HTR-8/SVneo (cell line): ENCODE measurements around the gene VMAC.
A peak's percentile ranks its signal among the peaks of the same experiment; 100 is the strongest.
"Not testable (repeated sequence)": the region's sequence is repeated elsewhere in the genome, so short reads cannot be mapped to it uniquely, and the experiment has no call there.

Experiments
- DNase-seq: peaks from one replicate; pipeline ENCODE4 v3.0.0; 2011; ENCODE audit warnings: low spot score, mixed read lengths; ENCODE audit not compliant: insufficient read length
- FAIRE-seq: peaks from 2 replicates; lab custom pipeline; 2011; peaks lifted over from hg19 to GRCh38; lab: Jason Lieb, UNC

VMAC gene, protein sequence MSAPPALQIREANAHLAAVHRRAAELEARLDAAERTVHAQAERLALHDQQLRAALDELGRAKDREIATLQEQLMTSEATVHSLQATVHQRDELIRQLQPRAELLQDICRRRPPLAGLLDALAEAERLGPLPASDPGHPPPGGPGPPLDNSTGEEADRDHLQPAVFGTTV

DNA sequence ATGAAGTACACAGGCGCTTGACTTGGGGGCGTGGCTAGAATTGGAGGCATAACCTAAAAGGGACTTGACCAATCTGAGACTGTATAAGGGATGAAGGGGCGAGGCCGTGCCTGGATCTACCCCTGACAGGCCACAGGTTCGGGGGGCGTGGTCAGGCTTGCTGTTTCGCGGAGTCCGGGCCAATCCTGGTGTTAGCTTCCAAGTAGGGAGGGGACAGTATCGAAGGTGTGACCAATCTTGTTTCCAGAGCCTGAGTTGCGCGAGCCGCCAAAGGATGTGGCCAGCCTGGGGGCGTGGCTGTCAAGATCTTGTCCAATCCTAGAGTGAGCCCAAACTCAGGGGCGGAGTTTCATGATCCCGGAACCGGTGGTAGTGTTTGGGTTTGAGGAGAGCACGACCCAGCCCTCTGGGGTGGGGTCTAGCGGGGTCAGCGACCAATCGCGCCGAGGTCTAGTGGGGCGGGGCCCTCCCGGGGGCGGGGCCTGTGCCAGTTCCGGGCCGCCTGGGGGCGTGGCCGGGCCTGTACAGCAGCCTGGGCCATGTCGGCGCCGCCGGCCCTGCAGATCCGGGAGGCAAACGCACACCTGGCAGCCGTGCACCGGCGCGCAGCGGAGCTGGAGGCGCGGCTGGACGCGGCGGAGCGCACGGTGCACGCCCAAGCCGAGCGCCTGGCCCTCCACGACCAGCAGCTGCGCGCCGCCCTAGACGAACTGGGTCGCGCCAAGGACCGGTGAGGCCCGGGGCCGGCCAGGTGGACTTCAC is at the start of gene VMAC:
Gene VMAC (plus strand): TSS at position 521 of the 762 bp plus-strand sequence. CDS start 19 bp downstream, at position 540.
- peak; percentile 97 for DNase-seq
- peak; percentile 91 for FAIRE-seq

DNA sequence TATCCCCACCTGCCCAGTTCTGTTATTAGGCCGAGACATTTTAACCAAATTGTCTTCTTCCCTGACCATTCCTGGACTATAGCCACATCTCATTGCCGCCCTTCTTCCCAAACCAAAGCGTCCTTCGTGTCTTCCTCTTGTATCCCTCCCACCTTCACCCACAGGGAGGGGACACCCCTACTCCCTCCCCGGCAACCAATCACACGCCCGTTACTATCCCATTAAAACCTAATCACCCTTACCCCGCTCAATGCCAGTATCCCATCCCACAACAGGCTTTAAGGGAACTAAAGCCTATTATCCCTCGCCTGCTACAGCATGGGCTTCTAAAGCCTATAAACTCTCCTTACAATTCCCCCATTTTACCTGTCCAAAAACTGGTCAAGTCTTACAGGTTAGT is 49.5 kb upstream of the VMAC start:
- FAIRE-seq, DNase-seq: not testable (repeated sequence)

DNA sequence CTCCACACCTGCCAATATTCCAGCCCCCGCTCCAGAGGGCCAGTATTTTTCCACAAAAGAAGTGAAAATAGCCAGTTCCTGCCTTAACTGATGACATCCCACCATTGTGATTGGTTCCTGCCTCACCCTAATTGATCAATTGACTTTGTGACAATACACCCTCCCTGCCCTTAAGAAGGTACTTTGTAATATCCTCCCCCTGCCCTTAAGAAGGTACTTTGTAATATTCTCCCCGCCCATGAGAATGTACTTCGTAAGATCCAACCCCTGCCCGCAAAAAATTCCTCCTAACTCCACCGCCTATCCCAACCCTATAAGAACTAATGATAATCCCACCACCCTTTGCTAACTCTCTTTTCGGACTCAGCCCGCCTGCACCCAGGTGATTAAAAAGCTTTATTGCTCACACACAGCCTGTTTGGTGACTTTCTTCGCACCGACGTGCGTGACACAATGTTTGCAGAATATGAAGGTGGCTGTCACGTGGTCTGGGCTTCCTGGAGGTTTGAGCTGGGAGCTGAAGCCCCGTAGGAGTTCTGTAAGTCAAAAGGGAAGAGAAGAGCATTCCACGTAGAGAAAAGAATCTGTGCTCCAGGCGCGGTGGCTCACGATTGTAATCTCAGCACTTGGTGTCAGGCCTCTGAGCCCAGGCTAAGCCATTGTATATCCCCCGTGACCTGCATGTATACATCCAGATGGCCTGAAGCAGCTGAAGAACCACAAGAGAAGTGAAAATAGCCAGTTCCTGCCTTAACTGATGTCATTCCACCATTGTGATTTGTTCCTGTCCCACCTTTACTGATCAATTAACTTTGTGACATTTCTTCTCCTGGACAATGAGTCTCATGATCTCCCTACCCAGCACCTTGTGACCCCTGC is 47.2 kb upstream of the VMAC start:
- DNase-seq (no peak), FAIRE-seq (no peak)

DNA sequence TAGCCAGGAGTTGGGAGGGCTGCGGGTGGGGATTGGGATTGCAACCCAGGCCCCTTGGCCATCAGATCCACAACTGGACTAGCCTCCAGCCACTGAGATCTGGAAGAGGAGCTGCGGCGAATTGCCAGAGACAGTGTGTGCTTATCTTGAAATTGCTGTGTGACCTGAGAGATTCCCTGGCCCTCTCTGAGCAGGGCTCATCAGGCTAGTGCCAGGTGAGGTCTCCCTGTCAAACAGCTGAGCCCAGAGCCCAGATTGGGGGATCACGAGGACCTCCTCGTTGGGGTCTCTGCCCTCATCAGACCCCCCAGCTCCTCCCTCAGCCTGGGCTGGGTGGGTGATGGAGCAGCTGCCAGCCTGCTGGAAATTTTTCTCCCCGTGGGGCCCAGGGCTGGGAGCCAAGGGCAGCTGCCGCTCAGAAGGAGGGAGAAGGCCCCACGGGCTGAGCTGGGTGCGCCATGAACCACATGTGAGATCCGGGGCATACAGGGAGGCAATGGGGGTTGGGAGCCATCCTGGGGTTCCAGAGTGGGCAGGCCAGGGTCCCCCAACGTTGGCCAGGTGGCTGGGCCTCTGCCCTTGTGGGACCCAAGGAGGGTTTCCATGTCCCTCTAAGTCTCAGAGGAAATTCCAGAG is 41.5 kb upstream of the VMAC start:
- no peak for FAIRE-seq
- no peak for DNase-seq

DNA sequence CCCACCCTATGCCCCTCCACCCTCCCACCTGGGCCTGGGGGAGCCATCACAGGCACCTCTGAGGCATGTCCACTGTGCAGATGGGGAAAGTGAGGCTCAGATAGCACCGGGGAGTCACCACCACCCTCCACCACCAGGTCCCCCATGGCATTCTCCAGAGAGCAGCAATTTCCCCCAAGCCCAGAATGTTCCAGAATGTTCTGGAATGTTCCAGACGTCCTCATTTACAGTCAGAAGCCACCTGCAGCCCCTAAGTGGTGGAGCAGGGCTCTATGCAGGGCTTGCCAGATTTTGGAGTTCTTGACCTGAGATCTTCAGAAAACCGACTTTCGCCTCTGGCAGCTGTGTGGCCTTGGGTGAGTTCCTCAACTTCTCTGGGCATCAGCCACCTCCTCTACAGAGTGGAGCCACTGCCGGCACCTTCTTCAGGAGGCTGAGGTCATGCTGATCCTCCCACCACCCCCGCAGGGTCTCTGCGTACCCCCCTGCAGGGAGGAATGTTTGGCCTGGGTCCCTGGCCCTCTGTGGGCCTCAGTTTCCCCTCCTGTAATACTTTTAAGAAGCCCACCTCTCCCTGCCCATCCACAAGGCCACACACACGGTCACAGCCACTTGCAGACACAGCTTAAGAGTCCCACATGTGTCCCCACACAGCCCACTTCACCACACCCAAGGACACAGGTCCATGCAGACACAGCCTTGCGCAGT is 40.5 kb upstream of the VMAC start:
- DNase-seq (no peak), FAIRE-seq (no peak)

DNA sequence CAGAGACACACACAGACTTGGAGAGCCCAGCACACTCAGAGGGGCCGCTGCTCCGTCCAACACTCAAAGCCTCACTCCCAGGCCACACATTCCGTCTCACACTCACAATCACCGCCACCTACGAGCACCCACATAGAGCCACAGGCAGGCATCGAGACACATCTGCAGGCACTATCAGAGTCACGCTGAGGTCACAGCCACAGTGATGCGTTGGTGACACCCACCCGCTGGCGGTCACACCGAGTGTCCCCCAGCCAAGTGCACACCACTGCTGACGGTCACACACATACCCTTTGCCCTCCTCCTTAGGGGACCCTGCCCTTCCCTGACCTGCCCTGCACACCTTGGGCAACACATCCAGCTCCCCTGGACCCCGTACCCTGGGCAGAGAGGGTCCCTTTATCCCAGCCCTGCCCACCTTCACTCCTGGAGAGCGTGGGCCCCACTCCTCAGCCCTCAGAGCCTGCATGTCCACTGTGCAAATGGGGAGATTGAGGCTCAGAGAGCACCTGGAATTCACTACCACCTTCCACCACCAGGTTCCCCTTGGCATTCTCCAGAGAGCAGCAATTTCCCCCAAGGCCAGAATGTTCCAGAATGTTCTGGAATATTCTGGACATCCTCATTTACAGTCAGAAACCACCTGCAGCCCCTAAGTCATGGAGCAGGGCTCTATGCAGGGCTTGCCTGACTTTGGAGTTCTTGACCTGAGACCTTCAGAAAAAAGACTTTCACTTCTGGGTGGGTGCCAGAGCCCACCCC is 39.8 kb upstream of the VMAC start:
- DNase-seq (no peak), FAIRE-seq (peak; percentile 9)

DNA sequence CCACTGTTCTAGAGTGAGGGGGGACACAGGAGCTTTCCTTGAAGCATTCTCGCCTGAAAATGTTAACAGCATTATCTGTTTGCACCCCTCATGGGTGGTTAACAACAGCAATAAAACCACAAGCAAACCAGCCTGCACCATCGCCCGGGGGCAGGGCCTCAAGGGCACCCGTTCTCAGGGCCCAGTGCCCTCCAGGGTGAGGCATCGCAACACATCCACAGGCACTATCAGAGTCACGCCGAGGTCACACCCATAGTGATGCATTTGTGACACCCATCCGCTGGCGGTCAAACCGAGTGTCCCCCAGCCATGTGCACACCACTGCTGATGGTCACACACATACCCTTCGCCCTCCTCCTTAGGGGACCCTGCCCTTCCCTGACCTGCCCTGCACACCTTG is 38.9 kb upstream of the VMAC start:
- DNase-seq (no peak), FAIRE-seq (no peak)

DNA sequence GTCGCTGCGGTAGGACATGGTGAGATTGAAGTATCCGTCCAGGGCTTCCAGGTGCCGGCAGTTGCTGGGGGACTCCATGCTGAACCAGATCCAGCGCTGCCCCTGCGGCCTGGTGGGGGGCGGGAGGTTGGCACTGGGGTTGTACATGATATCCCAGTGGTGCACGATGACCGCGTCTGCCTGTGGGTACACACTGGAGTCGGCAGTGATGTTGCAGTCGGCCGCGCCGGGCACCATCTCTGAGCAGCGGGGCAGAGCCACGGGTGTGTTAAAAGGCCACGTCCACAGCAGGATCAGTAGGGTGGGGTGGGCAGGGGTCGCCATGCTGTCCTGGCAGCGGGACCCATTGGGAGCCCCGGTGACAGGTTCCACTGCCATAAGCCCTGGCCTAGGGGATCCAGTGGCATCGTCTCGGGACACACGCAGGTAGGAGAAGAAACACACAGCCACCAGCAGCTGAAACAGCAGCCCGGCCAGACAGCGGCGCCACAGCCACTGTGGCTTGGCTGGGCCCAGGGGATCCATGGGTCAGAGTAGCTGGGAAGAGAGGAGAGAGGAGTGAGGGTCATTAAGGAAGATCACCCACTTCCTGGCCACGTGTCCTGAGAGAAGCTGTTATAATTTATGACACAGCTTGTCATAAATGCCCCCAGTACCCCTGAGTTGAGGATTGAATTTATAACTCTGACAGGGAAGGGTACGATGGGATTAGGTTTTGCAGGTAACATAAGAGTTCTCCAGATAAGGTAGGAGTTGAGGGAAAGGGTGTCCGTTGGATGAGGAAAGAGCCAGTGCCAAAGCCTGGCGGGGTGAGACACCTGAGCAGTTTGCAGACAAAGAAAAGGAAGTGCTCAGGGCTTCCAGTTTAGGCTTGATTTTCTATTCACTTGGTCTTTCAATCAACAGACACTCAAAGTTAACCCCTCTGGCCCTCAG is 37.2 kb upstream of the VMAC start:
- no peak for DNase-seq
- FAIRE-seq = no peak

DNA sequence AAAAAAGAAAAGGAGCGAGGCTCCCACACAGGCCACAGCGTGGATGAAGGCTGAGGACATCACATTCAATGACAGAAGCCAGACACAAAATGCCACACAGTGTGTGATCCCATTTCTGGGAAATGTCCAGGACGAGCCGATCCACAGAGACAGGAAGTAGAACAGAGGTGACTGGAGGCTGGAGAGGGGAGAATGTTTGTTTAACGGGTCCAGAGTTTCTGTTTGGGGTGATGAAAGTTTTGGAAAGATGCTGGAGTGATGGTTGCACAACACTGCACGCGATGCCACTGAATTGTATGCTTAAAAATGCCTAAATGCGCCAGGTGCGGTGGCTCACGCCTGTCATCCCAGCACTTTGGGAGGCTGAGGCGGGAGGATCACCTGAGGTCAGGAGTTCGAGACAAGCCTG is 33.7 kb upstream of the VMAC start:
- no peak for FAIRE-seq
- DNase-seq = no peak

DNA sequence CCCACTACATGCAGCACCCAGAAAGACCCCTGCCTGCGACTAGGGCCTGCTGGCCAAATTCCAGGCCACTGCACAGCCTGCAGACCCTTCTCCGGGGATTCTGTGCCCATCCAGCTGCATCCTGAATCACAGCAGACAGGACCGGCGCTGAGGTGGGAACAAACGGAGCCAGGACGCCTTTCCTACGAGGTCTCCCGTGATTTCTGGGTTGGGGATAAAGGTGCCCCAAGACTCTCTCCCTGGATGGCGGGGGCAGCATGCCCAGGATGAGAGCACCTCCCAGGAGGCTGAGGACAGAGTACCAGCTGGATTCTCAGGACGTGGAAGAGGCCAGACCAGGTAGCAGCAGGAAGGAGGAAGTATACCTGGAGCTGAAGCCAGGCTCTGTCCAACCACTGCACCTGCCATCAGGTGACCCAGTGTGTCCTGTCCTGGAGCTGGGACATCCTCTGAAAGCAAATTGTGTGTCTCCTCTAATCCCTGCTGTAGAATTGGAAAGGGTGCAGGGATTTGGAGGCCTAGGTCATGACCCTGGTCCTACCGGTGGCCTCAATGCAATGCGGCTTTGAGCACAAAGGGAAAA is 31.0 kb upstream of the VMAC start:
- DNase-seq (no peak), FAIRE-seq (no peak)

DNA sequence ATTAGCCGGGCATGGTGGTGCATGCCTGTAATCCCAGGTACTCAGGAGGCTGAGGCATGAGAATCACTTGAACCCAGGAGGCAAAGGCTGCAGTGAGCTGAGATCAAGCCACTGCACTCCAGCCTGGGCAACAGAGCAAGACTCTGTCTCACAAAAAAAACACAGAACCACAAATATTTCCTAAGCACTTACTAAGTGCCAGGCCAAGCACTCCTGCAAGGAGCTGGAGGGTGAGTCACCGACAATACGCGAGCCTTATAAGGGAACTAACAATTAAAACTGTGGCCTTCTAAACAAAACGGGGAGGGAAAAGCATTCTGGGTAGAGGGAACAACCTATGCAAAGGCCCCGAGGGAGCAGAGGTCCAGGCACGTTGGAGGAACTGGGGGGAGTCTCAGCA is 30.2 kb upstream of the VMAC start:
- not testable (repeated sequence) for FAIRE-seq, DNase-seq

DNA sequence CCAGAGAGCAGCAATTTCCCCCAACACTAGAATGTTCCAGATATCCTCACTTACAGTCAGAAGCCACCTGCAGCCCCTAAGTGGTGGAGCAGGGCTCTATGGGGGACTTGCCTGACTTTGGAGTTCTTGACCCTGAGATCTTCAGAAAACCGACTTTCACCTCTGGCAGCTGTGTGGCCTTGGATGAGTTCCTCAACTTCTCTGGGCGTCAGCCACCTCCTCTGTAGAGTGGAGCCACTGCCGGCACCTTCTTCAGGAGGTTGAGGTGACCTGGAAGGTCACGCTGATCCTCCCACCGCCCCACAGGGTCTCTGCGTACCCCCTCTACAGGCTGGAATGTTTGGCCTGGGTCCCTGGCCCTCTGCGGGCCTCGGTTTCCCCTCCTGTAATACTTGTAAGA is 27.2 kb upstream of the VMAC start:
- DNase-seq (no peak), FAIRE-seq (no peak)

DNA sequence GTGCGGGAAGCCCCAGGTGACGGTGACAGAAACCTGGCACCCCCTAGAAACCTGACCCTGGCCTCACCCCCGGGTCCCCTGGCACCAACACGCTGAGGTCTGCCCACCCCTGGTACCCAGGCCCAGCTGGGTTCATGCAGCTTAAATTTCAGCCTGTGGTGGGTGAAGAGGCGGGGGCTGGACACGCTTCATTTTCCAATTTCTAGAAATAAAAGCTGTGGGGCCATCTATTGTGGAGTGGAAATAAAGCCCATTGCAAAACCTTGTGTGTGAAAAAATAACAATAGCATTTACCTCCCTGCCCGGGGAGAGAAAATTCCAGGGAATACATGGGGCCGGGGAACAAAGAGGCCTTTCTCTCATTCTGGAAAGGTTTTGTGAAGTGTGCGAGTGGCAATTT is 26.8 kb upstream of the VMAC start:
- no peak for DNase-seq
- FAIRE-seq = no peak

DNA sequence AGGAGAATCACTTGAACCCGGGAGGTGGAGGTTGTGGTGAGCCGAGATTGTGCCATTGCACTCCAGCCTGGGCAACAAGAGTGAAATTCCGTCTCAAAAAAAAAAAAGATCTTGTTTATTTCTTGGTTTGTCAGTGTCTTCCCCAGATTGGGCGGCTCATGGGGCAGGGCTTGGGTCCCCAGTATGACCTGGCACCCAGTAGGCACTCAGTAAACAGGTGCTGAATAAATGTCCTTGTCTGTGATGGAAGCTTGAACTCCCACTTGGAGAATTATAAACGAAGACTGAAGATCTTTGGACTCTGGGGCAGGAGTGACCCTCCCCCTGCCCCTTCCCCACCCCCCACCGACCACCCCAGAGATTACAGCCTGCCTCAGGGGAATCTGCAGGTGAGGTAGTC is 24.5 kb upstream of the VMAC start:
- DNase-seq = no peak
- no peak for FAIRE-seq

DNA sequence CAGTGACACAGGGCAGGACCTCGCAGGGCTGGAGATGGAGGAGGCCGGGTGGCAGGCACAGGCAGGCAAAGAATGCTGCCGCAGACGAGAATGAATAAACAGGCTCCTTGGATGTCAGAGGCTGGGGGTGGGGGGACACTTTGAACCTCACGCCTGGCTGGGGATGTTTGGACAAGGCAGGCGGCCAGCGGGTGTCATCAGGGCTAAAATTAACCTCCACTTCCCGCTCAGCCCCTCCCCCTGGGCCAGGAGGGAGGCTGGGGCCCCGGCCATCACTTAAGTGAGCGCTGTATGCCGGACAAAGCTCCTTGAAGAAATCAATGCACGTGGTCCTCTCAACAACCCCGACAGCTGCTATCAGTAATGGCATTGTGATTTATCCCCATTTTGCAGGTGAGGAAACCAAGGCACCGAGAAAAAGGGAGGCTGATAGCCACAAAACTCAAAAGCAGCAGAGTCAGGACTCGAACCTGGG is 24.0 kb upstream of the VMAC start:
- no peak for DNase-seq
- no peak for FAIRE-seq

DNA sequence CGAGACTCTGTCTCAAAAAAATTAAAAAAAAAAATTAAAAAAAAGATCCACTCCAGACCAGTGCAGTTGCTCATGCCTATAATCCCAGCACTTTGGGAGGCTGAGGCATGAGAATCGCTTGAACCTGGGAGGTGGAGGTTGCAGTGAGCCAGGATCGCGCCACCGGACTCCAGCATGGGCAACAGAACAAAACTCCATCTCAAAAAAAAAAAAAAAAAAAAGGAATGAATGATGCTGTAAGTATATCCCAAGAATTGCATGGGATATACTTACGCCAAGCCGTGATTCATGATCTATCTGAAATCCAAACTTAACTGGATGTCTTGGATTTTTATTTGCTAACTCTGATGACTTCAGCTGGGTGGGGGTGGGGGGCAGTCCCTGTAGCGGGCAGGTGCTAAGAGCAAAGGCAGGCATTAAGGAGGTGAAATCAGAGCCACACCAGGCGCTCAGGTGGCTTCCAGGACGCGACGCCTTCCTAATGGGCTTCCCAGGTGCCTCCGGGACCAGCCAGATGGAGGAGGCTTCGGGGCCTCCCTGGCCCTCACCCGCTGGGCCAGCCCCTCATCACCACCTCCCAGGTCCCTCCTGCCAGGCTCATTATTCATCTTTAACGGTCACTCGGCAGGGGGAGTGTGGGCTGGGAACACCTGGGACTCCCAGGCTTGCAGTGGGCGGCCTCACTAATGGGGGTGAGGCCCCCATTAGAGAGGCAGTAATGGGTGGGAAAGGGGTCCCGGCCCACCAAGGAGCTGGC is 23.0 kb upstream of the VMAC start:
- FAIRE-seq = no peak
- no peak for DNase-seq

DNA sequence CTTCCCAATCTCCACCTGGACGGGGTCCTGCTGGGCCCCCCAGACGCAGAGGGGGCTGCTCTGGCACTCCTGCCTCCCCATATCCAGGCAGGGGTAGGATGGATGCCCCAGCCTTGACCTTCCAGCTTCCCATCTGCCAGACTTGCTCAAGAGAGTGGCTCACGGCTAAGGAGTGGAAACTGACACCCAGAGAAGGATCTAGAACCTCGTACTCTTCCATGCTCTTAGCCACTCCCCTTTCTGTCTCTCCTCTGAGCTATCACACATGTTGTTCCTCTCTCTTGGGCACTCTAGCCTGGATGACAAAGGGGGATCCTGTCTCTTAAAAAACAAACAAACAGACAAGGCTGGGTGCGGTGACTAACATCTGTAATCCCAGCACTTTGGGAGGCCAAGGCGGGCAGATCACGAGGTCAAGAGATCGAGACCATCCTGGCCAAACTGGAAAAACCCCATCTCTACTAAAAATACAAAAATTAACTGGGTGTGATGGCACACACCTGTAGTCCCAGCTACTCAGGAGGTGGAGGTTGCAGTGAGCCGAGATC is 22.2 kb upstream of the VMAC start:
- no peak for FAIRE-seq
- DNase-seq = no peak
